Vagina (tissue), 2 donors: ENCODE data around the gene FUZ.

Experiments used
- CTCF ChIP-seq, 3 experiments: fragments of 450-650 bp in 2 of 3; fragments of 200-600 bp in 1 of 3; sonication (generic) in 1 of 3; IDR thresholded peaks; one replicate each; pipeline ENCODE4 v1.5.1; 2017 to 2019; ENCODE audit warnings: antibody characterized with exemption in 3 of 3, mild to moderate bottlenecking in 2 of 3, moderate library complexity in 2 of 3
- POLR2A ChIP-seq, 2 donors: fragments of 450-650 bp; IDR thresholded peaks; one replicate each; pipeline ENCODE4 v1.6.1; 2017; ENCODE audit warnings: antibody characterized with exemption in 2 of 2, mild to moderate bottlenecking in 2 of 2, moderate library complexity in 2 of 2
- POLR2AphosphoS5 ChIP-seq, 2 donors: sonication (generic); formaldehyde crosslinking; IDR thresholded peaks; one replicate each; pipeline ENCODE4 v1.9.0; 2017; ENCODE audit warnings: antibody characterized with exemption in 2 of 2, mild to moderate bottlenecking in 2 of 2, low read depth in 1 of 2; ENCODE audit not compliant: insufficient read depth in 1 of 2

- TF ChIP-seq CTCF (IDR thresholded peaks at IDR 0.05) (no peak), POLR2A (IDR thresholded peaks at IDR 0.05) (no peak), POLR2AphosphoS5 (IDR thresholded peaks at IDR 0.05; ENCODE audit: insufficient read depth in 1 of 2, low read depth in 1 of 2) (no peak)
These were observed 44.7 kb upstream of the FUZ start for GRCh38 chr19:49857838-49858087.
